Bronchial epithelial cell (primary cell): ENCODE measurements around the gene GGT7. TPM values are rescaled to one million over a fixed set of nuclear protein-coding genes. Genes with fewer than 3 reads are reported as not detected.

ENCODE experiments used
- DNase-seq: peaks from one replicate; pipeline ENCODE4 v3.0.0-alpha.2; 2010; ENCODE audit warnings: low read depth
- FAIRE-seq: peaks from 2 replicates; lab custom pipeline; 2011; peaks lifted over from hg19 to GRCh38; lab: Jason Lieb, UNC
- H3K27me3 ChIP-seq: 2 replicates; pipeline ENCODE4 v1.5.1; 2011; ENCODE audit warnings: low read length; ENCODE audit not compliant: control insufficient read depth, insufficient read depth
- H3K36me3 ChIP-seq: 2 replicates; pipeline ENCODE4 v1.5.1; 2011; ENCODE audit warnings: low read length; ENCODE audit not compliant: control insufficient read depth, insufficient read depth
- H3K4me3 ChIP-seq: 2 replicates; pipeline ENCODE4 v1.5.1; 2011; ENCODE audit warnings: mild to moderate bottlenecking, low read depth, low read length, control low read depth
- total RNA-seq: library from RNA; depleted of rRNA; stranded (reverse); fragments of >200 nt; gene quantifications from 2 replicates; pipeline ENCODE4 v1.2.1, GENCODE V29; 2014
- TF ChIP-seq, protein P1 (sequence below): IDR thresholded peaks from 2 replicates; pipeline ENCODE4 v1.5.1; 2011; ENCODE audit warnings: mild to moderate bottlenecking, moderate library complexity, low read length, control low read depth, inconsistent platforms; ENCODE audit not compliant: insufficient read depth, severe bottlenecking

The GGT7 gene
- total RNA-seq, 1 donor from 2014 or later = 1.6 TPM

DNA sequence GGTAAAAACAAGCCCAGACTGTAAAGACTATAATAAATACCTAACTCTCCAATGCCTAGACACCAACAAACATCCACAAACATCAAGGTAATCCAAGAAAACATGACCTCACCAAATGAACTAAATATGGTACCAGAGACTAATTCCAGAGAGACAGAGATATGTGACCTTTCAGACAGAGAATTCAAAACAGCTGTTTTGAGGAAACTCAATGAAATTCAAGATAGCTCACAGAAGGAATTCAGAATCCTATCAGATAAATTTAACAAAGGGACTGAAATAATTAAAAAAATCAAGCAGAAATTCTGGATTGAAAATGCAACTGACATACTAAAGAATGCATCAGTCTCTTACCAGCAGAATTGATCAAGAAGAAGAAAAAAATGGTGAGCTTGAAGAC is 73.8 kb downstream of the GGT7 start:
- no peaks in the 10 kb centered on the region for H3K36me3 ChIP-seq
- TF ChIP-seq, protein P1, sequence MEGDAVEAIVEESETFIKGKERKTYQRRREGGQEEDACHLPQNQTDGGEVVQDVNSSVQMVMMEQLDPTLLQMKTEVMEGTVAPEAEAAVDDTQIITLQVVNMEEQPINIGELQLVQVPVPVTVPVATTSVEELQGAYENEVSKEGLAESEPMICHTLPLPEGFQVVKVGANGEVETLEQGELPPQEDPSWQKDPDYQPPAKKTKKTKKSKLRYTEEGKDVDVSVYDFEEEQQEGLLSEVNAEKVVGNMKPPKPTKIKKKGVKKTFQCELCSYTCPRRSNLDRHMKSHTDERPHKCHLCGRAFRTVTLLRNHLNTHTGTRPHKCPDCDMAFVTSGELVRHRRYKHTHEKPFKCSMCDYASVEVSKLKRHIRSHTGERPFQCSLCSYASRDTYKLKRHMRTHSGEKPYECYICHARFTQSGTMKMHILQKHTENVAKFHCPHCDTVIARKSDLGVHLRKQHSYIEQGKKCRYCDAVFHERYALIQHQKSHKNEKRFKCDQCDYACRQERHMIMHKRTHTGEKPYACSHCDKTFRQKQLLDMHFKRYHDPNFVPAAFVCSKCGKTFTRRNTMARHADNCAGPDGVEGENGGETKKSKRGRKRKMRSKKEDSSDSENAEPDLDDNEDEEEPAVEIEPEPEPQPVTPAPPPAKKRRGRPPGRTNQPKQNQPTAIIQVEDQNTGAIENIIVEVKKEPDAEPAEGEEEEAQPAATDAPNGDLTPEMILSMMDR = no peak
- no peak overlapping the region for H3K4me3 ChIP-seq
- no peak for FAIRE-seq
- no peaks in the 10 kb centered on the region for H3K27me3 ChIP-seq
- no peak for DNase-seq

DNA sequence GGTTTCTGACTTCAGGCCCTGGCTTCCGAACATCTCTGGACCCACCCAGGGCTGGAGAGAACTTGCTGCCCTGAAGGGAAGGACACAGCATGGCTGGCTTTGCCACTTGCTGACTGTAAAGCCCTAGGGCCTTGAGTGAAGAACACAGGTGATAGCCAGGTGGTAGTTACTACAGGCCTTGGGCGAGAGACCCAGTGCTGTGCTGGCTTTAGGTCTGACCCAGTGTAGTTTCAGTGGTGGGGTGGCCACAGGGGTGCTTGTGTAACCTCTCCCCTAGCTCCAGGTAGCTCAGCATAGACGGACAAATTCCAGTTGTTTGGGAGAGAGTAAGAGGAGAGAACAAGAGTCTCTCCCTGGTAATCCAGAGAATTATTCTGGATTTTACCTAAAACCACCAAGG is 74.3 kb downstream of the GGT7 start:
- DNase-seq = no peak

DNA sequence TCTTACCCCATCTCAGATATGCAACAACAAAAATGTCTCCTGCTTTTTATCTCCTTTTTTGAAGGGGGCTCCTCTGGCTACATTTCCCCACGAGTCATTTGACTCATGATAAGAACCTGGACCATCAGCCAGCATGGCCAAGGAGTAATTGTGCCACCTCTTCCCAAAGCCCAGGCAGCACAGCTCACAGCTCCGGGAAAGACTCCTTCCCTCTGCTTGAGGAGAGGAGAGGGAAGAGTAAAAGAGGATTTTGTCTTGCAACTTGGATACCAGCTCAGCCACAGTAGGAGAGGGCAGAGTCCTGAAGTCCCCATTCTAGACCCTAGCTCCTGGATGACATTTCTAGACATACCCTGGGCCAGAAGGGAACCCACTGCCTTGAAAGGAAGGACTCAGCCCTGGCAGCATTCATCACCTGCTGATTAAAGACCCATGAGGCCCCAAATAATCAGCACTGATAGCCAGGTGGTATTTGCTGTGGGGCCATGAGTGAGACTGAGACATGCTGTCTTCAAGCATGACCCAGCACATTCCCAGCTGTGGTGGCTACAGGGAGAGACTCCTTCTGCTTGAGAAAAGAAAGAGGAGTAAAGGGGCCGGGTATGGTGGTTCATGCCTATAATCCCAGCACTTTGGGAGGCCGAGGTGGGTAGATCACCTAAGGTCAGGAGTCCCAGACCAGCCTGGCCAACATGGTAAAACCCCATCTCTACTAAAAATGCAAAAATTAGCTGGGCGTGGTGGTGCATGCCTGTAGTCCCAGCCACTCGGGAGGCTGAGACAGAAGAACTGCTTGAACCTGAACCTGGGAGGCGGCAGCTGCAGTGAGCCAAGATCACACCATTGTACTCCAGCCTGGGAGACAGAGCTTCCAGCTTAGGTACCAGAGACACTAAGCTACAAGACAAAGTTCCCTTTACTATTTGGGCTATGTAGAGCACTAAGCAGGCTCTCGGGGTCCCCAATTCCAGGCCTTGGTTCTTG is 75.4 kb downstream of the GGT7 start:
- no peak for DNase-seq
- FAIRE-seq = no peak
- TF ChIP-seq, protein P1 = no peak
- no peaks in the 10 kb centered on the region for H3K36me3 ChIP-seq
- no peak overlapping the region for H3K4me3 ChIP-seq
- no peaks in the 10 kb centered on the region for H3K27me3 ChIP-seq

More for the DNA sequence above, 74.3 kb downstream of the GGT7 start:
- Histone ChIP-seq H3K36me3 (no peaks in the 10 kb centered on the region), H3K4me3 (no peak overlapping the region), H3K27me3 (no peaks in the 10 kb centered on the region)
- TF ChIP-seq, protein P1 = no peak
- FAIRE-seq = no peak

Other genes starting within 250 kb of the GGT7 start
- 5.5 TPM in 2 replicates for gene PIGU, start 195.8 kb downstream of the GGT7 start, total RNA-seq
- 0.53 and 2.8 TPM in 2 replicates for gene TP53INP2, start 168.5 kb downstream of the GGT7 start, total RNA-seq
- 5.5 and 6.8 TPM in 2 replicates for gene NCOA6, start 47.2 kb downstream of the GGT7 start, total RNA-seq
- 29.7 and 45.1 TPM in 2 replicates for gene ACSS2, start 3.8 kb upstream of the GGT7 start, total RNA-seq
- gene GSS, start 83.0 kb upstream of the GGT7 start, total RNA-seq = 105 and 192 TPM in 2 replicates
- gene MYH7B, start 83.0 kb upstream of the GGT7 start, total RNA-seq = under 0.01 TPM in 2 replicates
- gene TRPC4AP, start 220.0 kb upstream of the GGT7 start, total RNA-seq = 30.3 and 33.5 TPM in 2 replicates